GM18511 (cell line): ENCODE data around the gene HTT.
A peak's percentile ranks its signal among the peaks of the same experiment; 100 is the strongest.

Experiments
- ATAC-seq: cut with Tn5 transposase; IDR thresholded peaks from one replicate; pipeline ENCODE4 v1.9.1; 2021; ENCODE audit warnings: mild to moderate bottlenecking, moderate library complexity; ENCODE audit not compliant: unreplicated experiment

The HTT gene

GRCh38 chr4:3074078-3074845 lies at the start of gene HTT, which contains the start of gene HTT-AS:
Gene HTT, plus strand, starts transcription at chr4:3074681. Its CDS starts 145 bp downstream, at chr4:3074826.
Gene HTT-AS, minus strand, starts transcription at chr4:3074538.
- ATAC-seq = peak; percentile 79

- ATAC-seq = no peak
Observed at GRCh38 chr4:3025881-3026280, 48.6 kb upstream of the HTT start.

- no peak for ATAC-seq
Observed at GRCh38 chr4:3026540-3026939, 47.9 kb upstream of the HTT start.

- ATAC-seq = no peak
Observed at GRCh38 chr4:3029464-3029863, 45.0 kb upstream of the HTT start.

- ATAC-seq = no peak
Observed at GRCh38 chr4:3030566-3031356, 43.7 kb upstream of the HTT start.

- no peak for ATAC-seq
Observed at GRCh38 chr4:3031357-3032082, 43.0 kb upstream of the HTT start.

- ATAC-seq = no peak
Observed at GRCh38 chr4:3034231-3034630, 40.2 kb upstream of the HTT start.

- no peak for ATAC-seq
Observed at GRCh38 chr4:3035249-3035648, 39.2 kb upstream of the HTT start.

- ATAC-seq = no peak
Observed at GRCh38 chr4:3035674-3036073, 38.8 kb upstream of the HTT start.

GRCh38 chr4:3036131-3036952 lies 38.1 kb upstream of the HTT start:
- ATAC-seq = no peak

- ATAC-seq = no peak
Observed at GRCh38 chr4:3037957-3038461, 36.5 kb upstream of the HTT start.

GRCh38 chr4:3039706-3040366 lies 34.6 kb upstream of the HTT start:
- ATAC-seq = peak; percentile 3

GRCh38 chr4:3040452-3041191 lies 33.9 kb upstream of the HTT start:
- peak; percentile 57 for ATAC-seq

- peak; percentile 40 for ATAC-seq
Observed at GRCh38 chr4:3041192-3042142, 33.0 kb upstream of the HTT start.

- ATAC-seq = no peak
Observed at GRCh38 chr4:3042226-3042625, 32.3 kb upstream of the HTT start.

GRCh38 chr4:3043282-3044020 lies 31.0 kb upstream of the HTT start:
- no peak for ATAC-seq
